Activated CD4-positive, alpha-beta T cell treated with anti-CD3 and anti-CD28 coated beads for 48 hours (primary cell): ENCODE data around the gene CRACR2B.

Experiments
- DNase-seq: peaks from one replicate; pipeline ENCODE4 v3.0.0-alpha.2; 2020

Gene CRACR2B

GRCh38 chr11:870127-870413 is 42.4 kb downstream of the CRACR2B start:
- DNase-seq = no peak

- DNase-seq = no peak
These were observed 42.7 kb downstream of the CRACR2B start for GRCh38 chr11:870418-870817.

GRCh38 chr11:871472-871871 is 43.8 kb downstream of the CRACR2B start:
- DNase-seq = no peak

GRCh38 chr11:872799-873198 is 45.1 kb downstream of the CRACR2B start:
- DNase-seq = no peak

- no peak for DNase-seq
These were observed 46.0 kb downstream of the CRACR2B start for GRCh38 chr11:873706-874105.

- DNase-seq = no peak
These were observed 47.5 kb downstream of the CRACR2B start for GRCh38 chr11:875203-875602.

- no peak for DNase-seq
These were observed 48.1 kb downstream of the CRACR2B start for GRCh38 chr11:875769-876301.

GRCh38 chr11:876545-876944 is 48.8 kb downstream of the CRACR2B start:
- no peak for DNase-seq

- DNase-seq = peak; percentile 71
These were observed 49.8 kb downstream of the CRACR2B start for GRCh38 chr11:877565-877964.

- no peak for DNase-seq
These were observed 52.7 kb downstream of the CRACR2B start for GRCh38 chr11:880447-880846.
